Hematopoietic multipotent progenitor cell treated with erythropoietin and hydrocortisone succinate and interleukin-3 and kit ligand, for 6 days (in vitro differentiated cells): ENCODE results near the gene RNF10.
"Not testable (repeated sequence)": the region's sequence is repeated elsewhere in the genome, so short reads cannot be mapped to it uniquely, and the experiment has no call there.

Experiments used
- DNase-seq: peaks from one replicate; pipeline ENCODE4 v3.0.0-alpha.2; 2015

The RNF10 gene

GRCh38 chr12:120581998-120582397 lies 47.8 kb downstream of the RNF10 start:
- no peak for DNase-seq

GRCh38 chr12:120583478-120584030 lies 49.4 kb downstream of the RNF10 start:
- peak; percentile 83 for DNase-seq

- peak; percentile 77 for DNase-seq
Measured at GRCh38 chr12:120584343-120585149, 50.4 kb downstream of the RNF10 start.

GRCh38 chr12:120586206-120586605 lies 52.0 kb downstream of the RNF10 start:
- DNase-seq: no peak

GRCh38 chr12:120586860-120587259 lies 52.7 kb downstream of the RNF10 start:
- DNase-seq: no peak

GRCh38 chr12:120588371-120588770 lies 54.2 kb downstream of the RNF10 start:
- no peak for DNase-seq

GRCh38 chr12:120588948-120589930 lies 55.1 kb downstream of the RNF10 start:
- DNase-seq: no peak

- DNase-seq: no peak
Measured at GRCh38 chr12:120590741-120591407, 56.7 kb downstream of the RNF10 start.

GRCh38 chr12:120592121-120593049 lies 58.2 kb downstream of the RNF10 start:
- no peak for DNase-seq

GRCh38 chr12:120596901-120597300 lies 62.7 kb downstream of the RNF10 start:
- no peak for DNase-seq

GRCh38 chr12:120597861-120598260 lies 63.7 kb downstream of the RNF10 start:
- no peak for DNase-seq

GRCh38 chr12:120598674-120599463 lies 64.7 kb downstream of the RNF10 start:
- no peak for DNase-seq

GRCh38 chr12:120599672-120600552 lies 65.8 kb downstream of the RNF10 start:
- no peak for DNase-seq

GRCh38 chr12:120602416-120602815 lies 68.3 kb downstream of the RNF10 start:
- peak; percentile 84 for DNase-seq

GRCh38 chr12:120610560-120610959 lies 76.4 kb downstream of the RNF10 start:
- DNase-seq: no peak

GRCh38 chr12:120611534-120611933 lies 77.4 kb downstream of the RNF10 start:
- not testable (repeated sequence) for DNase-seq

GRCh38 chr12:120614848-120615247 lies 80.7 kb downstream of the RNF10 start:
- no peak for DNase-seq

- not testable (repeated sequence) for DNase-seq
Measured at GRCh38 chr12:120617193-120617592, 83.0 kb downstream of the RNF10 start.

- not testable (repeated sequence) for DNase-seq
Measured at GRCh38 chr12:120617767-120618166, 83.6 kb downstream of the RNF10 start.
